ENCODE measurements around the gene PHOSPHO1.
"Not testable (repeated sequence)": the region's sequence is repeated elsewhere in the genome, so short reads cannot be mapped to it uniquely, and the experiment has no call there.

DNA sequence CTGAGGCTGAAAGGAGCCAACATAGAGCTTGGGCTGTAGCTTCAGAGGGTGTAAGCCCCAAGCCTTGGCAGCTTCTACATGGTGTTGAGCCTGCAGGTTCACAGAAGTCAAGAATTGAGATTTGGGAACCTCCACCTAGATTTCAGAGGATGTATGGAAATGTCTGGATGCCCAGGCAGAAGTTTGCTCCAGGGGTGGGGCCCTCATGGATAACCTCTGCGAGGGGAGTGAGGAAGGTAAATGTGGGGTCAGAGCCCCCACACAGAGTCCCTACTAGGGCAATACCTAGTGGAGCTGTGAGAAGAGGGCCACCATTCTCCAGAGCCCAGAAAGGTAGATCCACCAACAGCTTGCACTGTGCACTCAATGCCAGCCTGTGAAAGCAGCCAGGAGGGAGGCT lies 45.2 kb downstream of the PHOSPHO1 start:
- TF ChIP-seq, protein P1, sequence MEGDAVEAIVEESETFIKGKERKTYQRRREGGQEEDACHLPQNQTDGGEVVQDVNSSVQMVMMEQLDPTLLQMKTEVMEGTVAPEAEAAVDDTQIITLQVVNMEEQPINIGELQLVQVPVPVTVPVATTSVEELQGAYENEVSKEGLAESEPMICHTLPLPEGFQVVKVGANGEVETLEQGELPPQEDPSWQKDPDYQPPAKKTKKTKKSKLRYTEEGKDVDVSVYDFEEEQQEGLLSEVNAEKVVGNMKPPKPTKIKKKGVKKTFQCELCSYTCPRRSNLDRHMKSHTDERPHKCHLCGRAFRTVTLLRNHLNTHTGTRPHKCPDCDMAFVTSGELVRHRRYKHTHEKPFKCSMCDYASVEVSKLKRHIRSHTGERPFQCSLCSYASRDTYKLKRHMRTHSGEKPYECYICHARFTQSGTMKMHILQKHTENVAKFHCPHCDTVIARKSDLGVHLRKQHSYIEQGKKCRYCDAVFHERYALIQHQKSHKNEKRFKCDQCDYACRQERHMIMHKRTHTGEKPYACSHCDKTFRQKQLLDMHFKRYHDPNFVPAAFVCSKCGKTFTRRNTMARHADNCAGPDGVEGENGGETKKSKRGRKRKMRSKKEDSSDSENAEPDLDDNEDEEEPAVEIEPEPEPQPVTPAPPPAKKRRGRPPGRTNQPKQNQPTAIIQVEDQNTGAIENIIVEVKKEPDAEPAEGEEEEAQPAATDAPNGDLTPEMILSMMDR (IDR thresholded peaks at IDR 0.05), result not testable (repeated sequence)
- not testable (repeated sequence) for TF ChIP-seq ZFX (IDR thresholded peaks at IDR 0.05; ENCODE audit: borderline replicate concordance)
